Suprapubic skin (tissue), 4 donors: ENCODE measurements around the gene PTTG1IP2. TPM values are rescaled to one million over a fixed set of nuclear protein-coding genes. Genes with fewer than 3 reads are reported as not detected.

Experiments used
- DNase-seq, 2 donors: peaks; one replicate each; pipeline ENCODE4 v3.0.0-alpha.2; 2019; ENCODE audit warnings: low spot score in 2 of 2
- H3K27ac ChIP-seq: fragments of 200-600 bp; sonication (generic); one replicate; pipeline ENCODE4 v1.5.1; 2019
- H3K27me3 ChIP-seq: fragments of 200-600 bp; sonication (generic); one replicate; pipeline ENCODE4 v1.5.1; 2019
- H3K36me3 ChIP-seq: fragments of 200-600 bp; sonication (generic); one replicate; pipeline ENCODE4 v1.5.1; 2019
- H3K4me1 ChIP-seq: fragments of 200-600 bp; sonication (generic); one replicate; pipeline ENCODE4 v1.5.1; 2019
- H3K4me3 ChIP-seq: fragments of 200-600 bp; sonication (generic); one replicate; pipeline ENCODE4 v1.5.1; 2019; ENCODE audit warnings: mild to moderate bottlenecking
- H3K9me3 ChIP-seq: fragments of 200-600 bp; sonication (generic); one replicate; pipeline ENCODE4 v1.5.1; 2019
- CTCF ChIP-seq, 2 donors: fragments of 200-600 bp in 1 of 2; fragments of 450-650 bp in 1 of 2; sonication (generic) in 1 of 2; IDR thresholded peaks; one replicate each; pipeline ENCODE4 v1.5.1; 2016 to 2019; ENCODE audit warnings: antibody characterized with exemption in 2 of 2, mild to moderate bottlenecking in 1 of 2, moderate library complexity in 1 of 2
- EP300 ChIP-seq: sonication (generic); formaldehyde crosslinking; IDR thresholded peaks from one replicate; pipeline ENCODE4 v1.6.1; 2017; ENCODE audit warnings: antibody characterized with exemption
- POLR2A ChIP-seq, 2 donors: fragments of 450-650 bp; IDR thresholded peaks; one replicate each; pipeline ENCODE4 v1.6.1; 2017; ENCODE audit warnings: antibody characterized with exemption in 2 of 2, mild to moderate bottlenecking in 2 of 2, moderate library complexity in 2 of 2
- POLR2AphosphoS5 ChIP-seq, 3 donors: sonication (generic); formaldehyde crosslinking; IDR thresholded peaks; one replicate each; pipeline ENCODE4 v1.6.1; 2017; ENCODE audit warnings: antibody characterized with exemption in 3 of 3
- WGBS: methylation state at CpG from one replicate; pipeline ENCODE4 v1.1.5; 2018; 5-methylcytosine and 5-hydroxymethylcytosine counted together
- total RNA-seq, 4 donors: library from RNA; depleted of rRNA; stranded (reverse); fragments of >200 nt; gene quantifications; one replicate each; pipeline ENCODE4 v1.1.0, GENCODE V29; 2016

PTTG1IP2 gene
- total RNA-seq, 4 donors from 2014 or later = not detected

- H3K4me1 ChIP-seq = no peaks in the 10 kb centered on the region
- no peak for DNase-seq
- WGBS = 55% methylated on average over 4 of the region's 10 CpGs
Observed at GRCh38 chr7:90432752-90433151, 36.7 kb upstream of the PTTG1IP2 start.

GRCh38 chr7:90433221-90433620 is 36.2 kb upstream of the PTTG1IP2 start:
- no peaks in the 10 kb centered on the region for H3K27me3 ChIP-seq
- WGBS = 60% methylated on average over 1 of the region's 3 CpGs
- DNase-seq = no peak
- peaks cover 5% of the 10 kb centered on the region for H3K9me3 ChIP-seq
- no peak overlapping the region for H3K4me3 ChIP-seq
- H3K4me1 ChIP-seq = no peaks in the 10 kb centered on the region
- TF ChIP-seq EP300 = no peak
- no peak for TF ChIP-seq POLR2AphosphoS5 (IDR thresholded peaks at IDR 0.05)
- no peak for TF ChIP-seq POLR2A (IDR thresholded peaks at IDR 0.05)
- TF ChIP-seq CTCF (IDR thresholded peaks at IDR 0.05) = no peak
- no peaks in the 10 kb centered on the region for H3K36me3 ChIP-seq
- no peak overlapping the region for H3K27ac ChIP-seq

More at GRCh38 chr7:90432752-90433151, 36.7 kb upstream of the PTTG1IP2 start:
- Histone ChIP-seq H3K4me3 (no peak overlapping the region), H3K36me3 (no peaks in the 10 kb centered on the region), H3K27ac (no peak overlapping the region), H3K9me3 (peaks cover 5% of the 10 kb centered on the region), H3K27me3 (no peaks in the 10 kb centered on the region)
- TF ChIP-seq POLR2AphosphoS5 (IDR thresholded peaks at IDR 0.05) = no peak
- TF ChIP-seq EP300 = no peak
- TF ChIP-seq POLR2A (IDR thresholded peaks at IDR 0.05) = no peak
- TF ChIP-seq CTCF (IDR thresholded peaks at IDR 0.05) = no peak

GRCh38 chr7:90445633-90446032 is 23.8 kb upstream of the PTTG1IP2 start:
- no peaks in the 10 kb centered on the region for H3K4me1 ChIP-seq
- H3K4me3 ChIP-seq = no peak overlapping the region
- no peaks in the 10 kb centered on the region for H3K9me3 ChIP-seq
- no peaks in the 10 kb centered on the region for H3K36me3 ChIP-seq
- TF ChIP-seq CTCF (IDR thresholded peaks at IDR 0.05) (no peak), POLR2A (IDR thresholded peaks at IDR 0.05) (no peak)
- no peak overlapping the region for H3K27ac ChIP-seq
- 49% methylated on average over 2 of the region's 2 CpGs for WGBS
- DNase-seq = no peak
- H3K27me3 ChIP-seq = no peaks in the 10 kb centered on the region

- WGBS = 69% methylated on average over 4 of the region's 4 CpGs
- H3K4me1 ChIP-seq = no peaks in the 10 kb centered on the region
- no peaks in the 10 kb centered on the region for H3K9me3 ChIP-seq
- DNase-seq = no peak
- H3K27ac ChIP-seq = no peak overlapping the region
- TF ChIP-seq POLR2AphosphoS5 (IDR thresholded peaks at IDR 0.05) (no peak), POLR2A (IDR thresholded peaks at IDR 0.05) (no peak), CTCF (IDR thresholded peaks at IDR 0.05) (no peak), EP300 (no peak)
- H3K4me3 ChIP-seq = no peak overlapping the region
- H3K36me3 ChIP-seq = no peaks in the 10 kb centered on the region
- no peaks in the 10 kb centered on the region for H3K27me3 ChIP-seq
Observed at GRCh38 chr7:90446137-90446899, 23.1 kb upstream of the PTTG1IP2 start.

- H3K27ac ChIP-seq = no peak overlapping the region
- H3K36me3 ChIP-seq = no peaks in the 10 kb centered on the region
- TF ChIP-seq POLR2A (IDR thresholded peaks at IDR 0.05) = no peak
- TF ChIP-seq EP300 = no peak
- no peaks in the 10 kb centered on the region for H3K27me3 ChIP-seq
- DNase-seq = no peak
- H3K4me1 ChIP-seq = peaks cover 3% of the 10 kb centered on the region
- H3K4me3 ChIP-seq = no peak overlapping the region
- H3K9me3 ChIP-seq = no peaks in the 10 kb centered on the region
Observed at GRCh38 chr7:90453259-90453891, 16.1 kb upstream of the PTTG1IP2 start.
